ENCODE data around the gene PCSK6.
"Not testable (repeated sequence)": the region's sequence is repeated elsewhere in the genome, so short reads cannot be mapped to it uniquely, and the experiment has no call there.

Gene PCSK6

GRCh38 chr15:101404245-101404644 is 85.3 kb downstream of the PCSK6 start:
- no peak overlapping the region for H3K9ac ChIP-seq (ENCODE audit: low read length)
- no peaks in the 10 kb centered on the region for H3K27me3 ChIP-seq (ENCODE audit: low read length)
- H3K9me3 ChIP-seq (ENCODE audit: insufficient read depth, low read length): no peaks in the 10 kb centered on the region
- H3F3A ChIP-seq (ENCODE audit: insufficient read depth): no peaks in the 10 kb centered on the region
- H3K4me2 ChIP-seq (ENCODE audit: low read depth, low read length, poor library complexity, severe bottlenecking): no peak overlapping the region
- no peak overlapping the region for H2AFZ ChIP-seq (ENCODE audit: low read depth, low read length, severe bottlenecking)
- no peaks in the 10 kb centered on the region for H4K20me1 ChIP-seq (ENCODE audit: low read depth, low read length)
- no peaks in the 10 kb centered on the region for H3K79me2 ChIP-seq (ENCODE audit: insufficient read depth, low read length)
- H3K4me3 ChIP-seq (ENCODE audit: insufficient read depth, low read length, poor library complexity, severe bottlenecking): no peak overlapping the region
- TF ChIP-seq EZH2phosphoT487 (conservative IDR thresholded peaks at IDR 0.05; ENCODE audit: low read length): no peak
- TF ChIP-seq, protein P1, sequence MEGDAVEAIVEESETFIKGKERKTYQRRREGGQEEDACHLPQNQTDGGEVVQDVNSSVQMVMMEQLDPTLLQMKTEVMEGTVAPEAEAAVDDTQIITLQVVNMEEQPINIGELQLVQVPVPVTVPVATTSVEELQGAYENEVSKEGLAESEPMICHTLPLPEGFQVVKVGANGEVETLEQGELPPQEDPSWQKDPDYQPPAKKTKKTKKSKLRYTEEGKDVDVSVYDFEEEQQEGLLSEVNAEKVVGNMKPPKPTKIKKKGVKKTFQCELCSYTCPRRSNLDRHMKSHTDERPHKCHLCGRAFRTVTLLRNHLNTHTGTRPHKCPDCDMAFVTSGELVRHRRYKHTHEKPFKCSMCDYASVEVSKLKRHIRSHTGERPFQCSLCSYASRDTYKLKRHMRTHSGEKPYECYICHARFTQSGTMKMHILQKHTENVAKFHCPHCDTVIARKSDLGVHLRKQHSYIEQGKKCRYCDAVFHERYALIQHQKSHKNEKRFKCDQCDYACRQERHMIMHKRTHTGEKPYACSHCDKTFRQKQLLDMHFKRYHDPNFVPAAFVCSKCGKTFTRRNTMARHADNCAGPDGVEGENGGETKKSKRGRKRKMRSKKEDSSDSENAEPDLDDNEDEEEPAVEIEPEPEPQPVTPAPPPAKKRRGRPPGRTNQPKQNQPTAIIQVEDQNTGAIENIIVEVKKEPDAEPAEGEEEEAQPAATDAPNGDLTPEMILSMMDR (IDR thresholded peaks at IDR 0.05; ENCODE audit: insufficient read depth, low read length, poor library complexity, severe bottlenecking): no peak
- H3K36me3 ChIP-seq (ENCODE audit: low read length): no peaks in the 10 kb centered on the region
- no peaks in the 10 kb centered on the region for H3K9me2 ChIP-seq (replicated peaks; ENCODE audit: insufficient read depth, low read length)
- no peak overlapping the region for H3K27ac ChIP-seq (ENCODE audit: low read depth, low read length)

DNA sequence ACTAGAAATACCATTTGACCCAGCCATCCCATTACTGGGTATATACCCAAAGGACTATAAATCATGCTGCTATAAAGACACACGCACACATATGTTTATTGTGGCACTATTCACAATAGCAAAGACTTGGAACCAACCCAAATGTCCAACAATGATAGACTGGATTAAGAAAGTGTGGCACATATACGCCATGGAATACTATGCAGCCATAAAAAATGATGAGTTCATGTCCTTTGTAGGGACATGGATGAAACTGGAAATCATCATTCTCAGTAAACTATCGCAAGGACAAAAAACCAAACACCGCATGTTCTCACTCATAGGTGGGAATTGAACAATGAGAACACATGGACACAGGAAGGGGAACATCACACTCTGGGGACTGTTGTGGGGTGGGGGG is 86.6 kb downstream of the PCSK6 start:
- H3K27me3 ChIP-seq (ENCODE audit: low read length); H3K9me3 ChIP-seq (ENCODE audit: insufficient read depth, low read length); H3K4me3 ChIP-seq (ENCODE audit: insufficient read depth, low read length, poor library complexity, severe bottlenecking); H4K20me1 ChIP-seq (ENCODE audit: low read depth, low read length); H3K4me2 ChIP-seq (ENCODE audit: low read depth, low read length, poor library complexity, severe bottlenecking); H3K79me2 ChIP-seq (ENCODE audit: insufficient read depth, low read length); H3F3A ChIP-seq (ENCODE audit: insufficient read depth); H3K36me3 ChIP-seq (ENCODE audit: low read length); H3K9ac ChIP-seq (ENCODE audit: low read length); H3K9me2 ChIP-seq (replicated peaks; ENCODE audit: insufficient read depth, low read length); H3K27ac ChIP-seq (ENCODE audit: low read depth, low read length); H2AFZ ChIP-seq (ENCODE audit: low read depth, low read length, severe bottlenecking): not testable (repeated sequence)

- no peaks in the 10 kb centered on the region for H3K36me3 ChIP-seq (ENCODE audit: low read length)
- H3K4me3 ChIP-seq (ENCODE audit: insufficient read depth, low read length, poor library complexity, severe bottlenecking): no peak overlapping the region
- no peak overlapping the region for H3K4me2 ChIP-seq (ENCODE audit: low read depth, low read length, poor library complexity, severe bottlenecking)
- no peak for TF ChIP-seq EZH2phosphoT487 (conservative IDR thresholded peaks at IDR 0.05; ENCODE audit: low read length)
- TF ChIP-seq, protein P1 (IDR thresholded peaks at IDR 0.05; ENCODE audit: insufficient read depth, low read length, poor library complexity, severe bottlenecking): no peak
- no peaks in the 10 kb centered on the region for H4K20me1 ChIP-seq (ENCODE audit: low read depth, low read length)
- H3K9me3 ChIP-seq (ENCODE audit: insufficient read depth, low read length): no peaks in the 10 kb centered on the region
- no peak overlapping the region for H3K27ac ChIP-seq (ENCODE audit: low read depth, low read length)
- H3K27me3 ChIP-seq (ENCODE audit: low read length): no peaks in the 10 kb centered on the region
- no peaks in the 10 kb centered on the region for H3F3A ChIP-seq (ENCODE audit: insufficient read depth)
- no peaks in the 10 kb centered on the region for H3K79me2 ChIP-seq (ENCODE audit: insufficient read depth, low read length)
- no peak overlapping the region for H2AFZ ChIP-seq (ENCODE audit: low read depth, low read length, severe bottlenecking)
- H3K9ac ChIP-seq (ENCODE audit: low read length): no peak overlapping the region
- H3K9me2 ChIP-seq (replicated peaks; ENCODE audit: insufficient read depth, low read length): no peaks in the 10 kb centered on the region
These were observed 88.2 kb downstream of the PCSK6 start for GRCh38 chr15:101401286-101401685.

DNA sequence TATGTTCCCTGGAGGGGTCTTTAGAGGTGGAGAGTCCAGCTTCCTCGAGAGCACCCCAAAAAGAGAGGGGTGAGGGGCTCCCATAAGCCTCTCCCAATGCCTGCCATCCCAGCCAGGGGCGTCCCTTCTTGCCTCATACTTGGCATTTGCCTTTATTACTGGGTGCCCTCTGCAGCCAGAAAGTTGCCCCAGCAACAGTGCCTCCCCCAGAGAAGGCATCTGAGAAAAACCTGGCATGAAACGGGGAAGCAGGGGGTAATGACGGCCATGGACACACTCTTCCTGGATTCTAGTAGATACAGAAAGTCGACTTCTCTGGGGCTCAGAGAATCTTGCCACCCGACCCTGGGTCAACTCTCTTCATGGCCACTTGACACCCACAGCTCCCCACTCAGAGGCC is 90.1 kb downstream of the PCSK6 start:
- Histone ChIP-seq H4K20me1 (ENCODE audit: low read depth, low read length) (no peaks in the 10 kb centered on the region), H2AFZ (ENCODE audit: low read depth, low read length, severe bottlenecking) (no peak overlapping the region), H3K9me2 (replicated peaks; ENCODE audit: insufficient read depth, low read length) (no peaks in the 10 kb centered on the region), H3F3A (ENCODE audit: insufficient read depth) (no peaks in the 10 kb centered on the region), H3K9me3 (ENCODE audit: insufficient read depth, low read length) (no peaks in the 10 kb centered on the region), H3K4me2 (ENCODE audit: low read depth, low read length, poor library complexity, severe bottlenecking) (no peak overlapping the region), H3K4me3 (ENCODE audit: insufficient read depth, low read length, poor library complexity, severe bottlenecking) (no peak overlapping the region), H3K79me2 (ENCODE audit: insufficient read depth, low read length) (no peaks in the 10 kb centered on the region), H3K27me3 (ENCODE audit: low read length) (no peaks in the 10 kb centered on the region), H3K36me3 (ENCODE audit: low read length) (no peaks in the 10 kb centered on the region), H3K27ac (ENCODE audit: low read depth, low read length) (no peak overlapping the region), H3K9ac (ENCODE audit: low read length) (no peak overlapping the region)
- TF ChIP-seq, protein P1 (IDR thresholded peaks at IDR 0.05; ENCODE audit: insufficient read depth, low read length, poor library complexity, severe bottlenecking): no peak
- no peak for TF ChIP-seq EZH2phosphoT487 (conservative IDR thresholded peaks at IDR 0.05; ENCODE audit: low read length)
